HG03469 (cell line): ENCODE results near the gene FRMD5.
"Not testable (repeated sequence)": the region's sequence is repeated elsewhere in the genome, so short reads cannot be mapped to it uniquely, and the experiment has no call there.

ENCODE experiments used
- ATAC-seq: cut with Tn5 transposase; IDR thresholded peaks from one replicate; pipeline ENCODE4 v1.9.1; 2021; ENCODE audit warnings: mild to moderate bottlenecking, moderate library complexity, moderate number of reproducible peaks; ENCODE audit not compliant: unreplicated experiment

Gene FRMD5

DNA sequence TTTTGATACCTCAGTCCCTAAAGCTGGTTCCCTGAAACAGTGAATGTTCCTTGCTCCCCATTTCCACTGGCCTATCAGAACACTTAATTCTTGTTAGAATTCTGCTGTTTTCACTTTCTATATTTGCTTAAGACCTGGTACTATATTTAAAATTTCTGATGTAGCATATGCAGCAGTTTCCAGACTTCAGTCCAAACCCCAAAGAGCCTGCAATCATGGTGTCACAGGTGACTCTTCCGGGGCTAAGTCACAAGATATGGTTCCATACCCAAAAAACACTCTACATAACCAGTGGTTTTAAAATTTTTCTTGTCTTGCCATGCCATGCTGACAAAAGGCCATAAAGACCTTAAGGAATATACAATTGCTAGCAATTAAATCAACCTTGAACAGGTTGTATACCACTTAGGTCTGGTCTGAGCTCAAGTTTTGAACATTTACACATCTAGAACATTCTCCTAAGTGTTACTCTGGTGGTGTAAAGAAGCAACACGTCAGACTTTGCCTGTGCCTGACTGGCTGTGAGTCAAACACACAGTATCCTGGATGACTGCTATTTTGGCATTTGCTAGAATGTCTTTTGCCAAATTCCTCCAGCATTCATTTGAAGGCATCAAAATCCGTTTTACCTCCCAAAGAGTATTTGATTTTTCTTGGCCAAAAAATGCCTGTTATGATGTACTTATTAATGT lies 160.0 kb downstream of the FRMD5 start:
- ATAC-seq = no peak

DNA sequence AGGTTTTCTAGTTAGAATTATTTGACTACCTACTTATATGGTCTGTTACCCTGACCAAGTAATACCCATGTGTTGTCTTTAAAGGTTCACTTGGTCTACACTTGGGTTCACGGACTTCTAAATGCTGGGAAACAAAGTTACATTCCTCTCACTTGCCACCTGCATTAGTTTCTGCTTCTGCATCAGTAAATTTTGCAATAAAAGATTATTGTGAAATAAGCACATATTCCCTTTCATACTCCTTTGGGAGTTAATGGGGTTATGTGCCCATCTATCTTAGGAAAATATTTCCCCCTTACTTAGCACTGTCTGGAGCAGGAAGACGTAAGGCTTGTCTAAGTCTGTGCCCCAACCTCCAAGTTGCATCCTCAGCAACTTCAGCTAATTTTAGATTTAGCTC lies 160.7 kb downstream of the FRMD5 start:
- no peak for ATAC-seq

DNA sequence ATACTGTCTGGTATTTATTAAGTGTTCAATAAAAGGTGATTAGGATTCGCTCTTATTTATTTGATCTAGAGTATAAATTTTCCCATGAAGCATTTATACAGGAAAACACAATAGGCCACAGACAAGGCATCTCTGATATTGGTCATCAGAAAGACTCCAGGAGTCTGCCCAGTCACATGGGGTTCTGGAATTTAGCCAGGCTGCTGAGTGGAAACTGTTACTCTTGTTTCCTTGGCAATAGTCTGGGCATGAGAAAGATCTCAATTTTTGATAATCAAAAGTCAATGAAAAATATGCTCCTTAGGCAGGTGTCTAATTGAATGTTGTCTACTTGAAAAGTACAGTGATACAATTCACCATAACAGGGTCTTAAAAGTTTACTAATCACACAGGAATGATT lies 161.2 kb downstream of the FRMD5 start:
- ATAC-seq = no peak

DNA sequence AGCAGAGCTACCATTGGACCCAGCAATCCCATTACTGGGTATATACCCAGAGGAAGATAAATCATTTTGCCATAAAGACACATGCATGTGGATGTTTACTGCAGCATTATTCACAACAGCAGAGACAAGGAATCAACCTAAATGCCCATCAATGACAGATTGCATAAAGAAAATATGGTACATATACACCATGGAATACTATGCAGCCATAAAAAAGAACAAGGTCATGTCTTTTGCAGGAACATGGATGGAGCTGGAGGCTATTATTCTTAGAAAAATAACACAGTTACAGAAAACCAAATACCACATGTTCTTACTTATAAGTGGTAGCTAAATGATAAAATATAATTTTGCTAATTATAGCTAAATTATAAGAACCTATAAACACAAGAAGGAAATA lies 162.3 kb downstream of the FRMD5 start:
- not testable (repeated sequence) for ATAC-seq

DNA sequence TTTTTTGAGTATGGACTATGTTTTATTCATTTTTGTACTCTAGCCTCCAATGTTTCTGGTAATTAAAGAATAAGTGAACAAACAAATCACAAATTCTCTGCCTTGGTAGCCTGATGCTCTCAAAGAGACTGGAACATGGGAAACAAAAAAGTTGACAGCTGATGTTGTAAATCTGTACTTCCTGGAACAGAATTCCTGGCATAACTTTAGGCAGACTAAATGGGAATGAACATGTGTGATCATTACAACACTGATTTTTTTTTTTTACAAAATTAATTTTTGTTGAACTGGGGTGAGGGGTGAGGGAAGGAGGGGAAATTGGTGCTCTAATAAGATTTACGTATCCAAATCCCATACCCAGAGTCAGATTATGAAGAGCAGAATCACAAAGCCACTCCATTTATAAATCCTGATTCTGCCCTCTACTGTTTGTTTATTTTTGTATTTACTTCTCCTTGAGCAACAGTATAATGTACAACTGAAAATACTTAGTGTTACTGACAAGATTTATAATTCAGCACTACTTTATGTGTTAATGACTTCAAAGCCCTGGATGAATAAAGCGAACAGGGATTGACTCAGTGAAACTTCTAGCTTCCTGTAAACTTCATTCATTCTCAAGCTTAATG lies 165.0 kb downstream of the FRMD5 start:
- ATAC-seq = no peak

DNA sequence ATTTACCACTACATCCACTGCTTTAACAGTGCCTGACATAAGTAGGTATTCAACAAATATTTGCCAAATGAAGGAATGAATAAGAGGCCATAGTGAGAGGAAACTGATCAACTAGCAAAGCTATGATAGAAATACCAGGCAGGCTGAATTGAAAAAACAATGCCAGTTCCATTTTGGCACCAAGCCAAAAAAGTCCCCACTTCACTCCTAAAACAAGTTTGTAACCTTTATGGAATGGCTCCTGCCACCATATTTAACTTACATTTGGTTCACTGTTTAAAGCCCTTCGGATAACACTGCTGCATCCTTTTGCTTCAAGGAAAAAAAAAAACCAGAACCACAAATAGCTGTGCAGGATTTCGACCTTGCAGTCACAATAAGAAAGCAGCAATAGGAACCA lies 166.1 kb downstream of the FRMD5 start:
- ATAC-seq = no peak

DNA sequence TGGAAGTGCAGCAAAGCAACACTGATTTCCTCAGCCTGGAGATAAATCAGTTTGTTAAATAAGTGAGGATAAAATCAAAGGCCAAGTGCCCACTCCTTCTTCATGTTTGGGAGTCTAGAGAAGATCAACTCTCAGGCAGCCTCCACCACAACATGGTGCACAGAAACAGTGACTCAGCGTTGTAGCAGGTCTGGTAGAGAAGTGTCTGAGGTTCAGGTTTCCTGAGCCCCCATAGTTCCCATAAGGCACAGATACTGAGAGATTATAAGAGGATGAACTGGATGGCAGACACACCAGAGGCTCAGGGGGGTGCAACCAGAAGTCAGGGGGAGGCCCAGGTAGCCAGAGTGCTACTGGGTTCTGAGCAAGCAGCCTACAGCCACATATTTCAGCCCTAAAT lies 166.7 kb downstream of the FRMD5 start:
- no peak for ATAC-seq

DNA sequence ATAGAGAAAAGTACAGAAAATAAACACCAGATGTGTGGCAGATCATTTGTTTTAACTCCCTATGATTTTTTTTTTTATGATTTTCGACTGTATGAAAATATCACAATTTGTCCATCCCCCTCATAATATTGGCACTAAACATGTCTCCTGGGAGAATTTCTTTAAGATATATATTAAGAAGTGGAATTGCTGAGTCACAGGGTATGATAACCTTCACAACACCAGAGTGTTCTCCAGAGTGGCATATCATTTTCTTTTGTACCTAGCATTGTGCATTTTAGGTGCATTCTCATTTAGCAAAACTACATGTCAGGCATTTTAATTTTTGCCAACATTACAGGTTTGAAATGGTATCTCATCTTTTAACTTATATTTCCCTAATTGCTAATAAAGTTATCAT lies 170.9 kb downstream of the FRMD5 start:
- no peak for ATAC-seq

DNA sequence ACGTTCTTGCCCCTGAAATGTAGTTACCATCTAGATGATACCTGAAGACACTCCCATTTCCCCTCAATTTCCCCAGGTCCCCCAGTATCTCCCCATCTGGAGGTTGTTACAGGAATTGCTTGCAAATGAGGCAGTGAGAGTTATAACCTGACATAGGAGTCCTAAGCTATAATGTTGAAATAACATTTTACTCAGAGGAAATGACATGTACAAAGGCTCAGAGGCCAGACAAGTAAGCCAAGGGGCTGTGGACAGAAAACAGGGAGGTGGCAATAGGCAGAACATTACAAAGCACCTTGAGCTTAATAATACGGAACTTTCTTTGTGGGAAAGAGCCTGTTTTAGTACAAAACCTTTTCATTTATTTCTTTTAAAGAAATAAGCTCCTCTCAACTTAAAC lies 171.9 kb downstream of the FRMD5 start:
- no peak for ATAC-seq

DNA sequence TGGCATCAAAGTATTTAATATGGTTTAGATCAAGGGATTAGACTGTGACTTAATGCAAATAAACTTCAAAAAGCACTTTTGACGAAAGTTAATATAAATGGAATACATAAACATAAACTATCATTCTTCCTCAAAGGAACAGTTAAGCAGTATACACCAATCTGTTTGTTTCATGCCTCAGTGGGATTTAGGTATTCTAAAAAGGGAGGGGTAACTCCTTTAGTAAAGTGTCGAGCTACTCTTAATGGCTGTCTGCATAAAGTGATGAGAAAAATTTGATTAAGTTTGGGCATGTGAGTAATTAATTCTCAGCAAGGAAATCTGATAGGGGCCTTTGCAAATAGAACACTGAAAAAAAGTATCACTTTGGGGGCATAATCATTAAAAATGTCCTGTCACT lies 176.9 kb downstream of the FRMD5 start:
- ATAC-seq = no peak

DNA sequence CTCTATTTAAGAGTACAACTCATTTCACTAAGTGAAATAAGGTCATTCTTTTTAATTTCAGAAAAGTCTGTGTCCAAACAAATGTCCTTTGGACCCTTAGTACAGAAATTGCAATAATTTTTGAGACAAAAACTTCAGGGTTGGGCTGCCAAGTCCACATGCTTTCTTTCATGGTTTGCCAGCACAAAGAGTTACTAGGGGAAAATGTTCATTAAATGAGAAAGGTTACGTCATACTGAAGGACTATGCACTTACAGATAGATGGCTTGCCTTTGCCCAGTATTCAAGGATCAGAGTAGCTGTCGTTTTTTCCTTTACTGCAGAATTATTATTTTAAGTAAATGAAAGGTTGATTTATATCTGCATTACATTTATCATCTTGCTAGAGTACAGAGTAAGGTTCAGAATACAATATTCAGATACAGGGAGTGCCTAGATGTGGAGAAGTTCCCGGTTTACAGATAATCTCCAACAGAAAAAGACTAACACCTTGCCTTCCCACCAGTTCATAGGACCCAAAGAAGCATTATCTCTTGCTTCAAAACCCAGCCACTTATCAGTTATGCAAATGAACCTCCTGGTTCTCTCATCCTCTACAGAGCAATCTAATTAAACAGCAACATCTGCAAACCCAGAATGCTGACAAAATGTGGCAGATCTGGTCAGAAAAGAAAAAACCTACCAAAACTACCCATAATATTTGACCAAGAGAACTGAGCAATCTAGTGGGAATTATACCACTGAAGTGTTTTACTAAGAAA lies 179.3 kb downstream of the FRMD5 start:
- no peak for ATAC-seq

DNA sequence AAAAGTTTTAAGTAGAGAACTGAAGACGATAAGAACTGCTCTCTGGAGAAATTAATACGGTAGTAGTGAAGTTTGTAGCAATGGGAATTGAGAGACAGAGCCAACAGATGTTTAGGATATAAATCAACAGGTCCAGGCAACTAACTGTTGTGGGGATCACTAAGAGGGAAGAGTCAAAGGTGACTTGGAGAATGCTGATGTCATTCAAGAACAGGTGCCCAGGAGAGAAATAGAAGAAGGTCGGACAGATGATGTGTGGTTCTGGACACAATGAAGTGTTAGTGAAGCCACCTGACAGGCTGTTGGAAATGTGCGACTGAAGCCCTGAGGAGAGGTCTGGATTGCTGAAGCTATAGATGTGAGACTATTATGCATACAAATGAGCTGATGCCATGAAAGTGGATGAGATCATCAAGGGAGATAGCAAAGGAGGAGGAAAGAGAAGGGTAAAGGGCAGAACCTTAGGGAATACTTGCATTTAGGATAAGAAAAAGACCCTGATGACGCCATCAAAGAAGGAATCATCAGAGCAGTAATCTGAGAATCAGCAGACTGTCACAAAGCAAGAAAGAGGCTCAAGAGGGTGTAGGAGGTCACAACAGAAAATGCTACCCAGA lies 183.7 kb downstream of the FRMD5 start:
- ATAC-seq = no peak

DNA sequence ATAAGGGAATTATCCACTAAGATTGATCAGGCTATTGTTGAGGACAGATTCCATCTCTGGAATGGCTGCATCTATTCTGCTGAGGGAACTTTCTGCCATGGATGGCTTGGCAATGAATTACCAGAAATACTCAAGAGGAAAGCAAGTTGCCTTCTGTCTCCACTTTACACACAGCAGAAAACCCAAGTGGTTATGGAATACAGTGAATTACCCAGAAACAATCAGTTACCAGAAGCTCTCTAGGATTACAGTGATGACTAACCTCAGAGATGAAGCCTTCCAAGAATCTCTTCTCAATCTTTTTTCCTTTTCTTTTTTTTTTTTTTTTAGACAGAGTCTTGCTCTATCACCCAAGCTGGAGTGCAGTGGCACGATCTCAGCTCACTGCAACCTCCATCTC lies 185.0 kb downstream of the FRMD5 start:
- no peak for ATAC-seq

DNA sequence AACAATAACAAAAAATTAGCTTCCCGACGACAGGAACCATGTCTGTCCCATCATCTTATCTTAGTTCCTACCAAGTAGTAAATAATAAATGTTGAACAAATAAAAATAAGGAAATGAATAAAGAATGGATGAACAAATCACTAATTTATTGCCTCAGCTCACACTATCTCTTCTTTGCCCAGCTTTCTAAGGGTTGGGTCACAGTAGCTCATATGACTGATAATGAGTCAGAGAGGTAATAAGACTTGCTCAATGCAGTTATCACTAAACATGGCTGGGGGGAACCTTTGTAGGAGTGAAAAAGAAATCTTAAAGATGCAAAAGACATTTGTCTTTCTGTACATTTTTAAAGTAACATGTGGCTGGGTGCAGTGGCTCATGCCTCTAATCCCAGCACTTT lies 186.0 kb downstream of the FRMD5 start:
- no peak for ATAC-seq

DNA sequence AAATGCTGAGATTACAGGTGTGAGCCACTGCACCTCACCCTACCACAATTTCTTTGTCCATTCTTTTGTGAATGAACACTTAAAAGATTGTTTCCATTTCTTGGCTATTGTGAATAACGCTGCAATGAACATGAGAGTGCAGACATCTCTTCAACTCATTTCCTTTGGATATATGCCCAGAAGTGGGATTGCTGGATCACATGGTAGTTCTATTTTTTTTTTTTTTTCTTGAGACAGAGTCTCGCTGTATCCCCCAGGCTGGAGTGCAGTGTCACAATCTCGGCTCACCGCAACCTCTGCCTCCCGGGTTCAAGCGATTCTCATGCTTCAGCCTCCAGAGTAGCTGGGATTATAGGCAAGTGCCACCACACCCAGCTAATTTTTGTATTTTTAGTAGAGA lies 194.8 kb downstream of the FRMD5 start:
- ATAC-seq = not testable (repeated sequence)

DNA sequence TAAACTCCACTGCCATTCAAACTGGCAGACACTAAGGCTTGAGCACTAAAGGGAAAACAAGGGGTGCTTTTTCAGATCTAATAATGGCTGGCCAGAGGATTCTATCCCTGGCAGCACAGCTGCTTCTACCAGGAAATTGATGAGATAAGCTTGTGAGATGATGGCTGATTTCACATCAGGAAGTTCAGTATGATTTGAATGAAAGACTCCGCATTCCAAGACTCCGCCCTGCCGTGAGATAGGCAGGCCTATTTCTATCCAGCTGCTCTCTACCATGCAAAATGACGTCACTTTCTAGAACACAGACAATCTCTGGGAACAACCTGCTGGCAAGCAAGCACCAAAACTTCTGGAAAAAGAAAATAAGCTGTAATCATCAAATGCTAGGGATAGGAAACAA lies 196.5 kb downstream of the FRMD5 start:
- no peak for ATAC-seq

DNA sequence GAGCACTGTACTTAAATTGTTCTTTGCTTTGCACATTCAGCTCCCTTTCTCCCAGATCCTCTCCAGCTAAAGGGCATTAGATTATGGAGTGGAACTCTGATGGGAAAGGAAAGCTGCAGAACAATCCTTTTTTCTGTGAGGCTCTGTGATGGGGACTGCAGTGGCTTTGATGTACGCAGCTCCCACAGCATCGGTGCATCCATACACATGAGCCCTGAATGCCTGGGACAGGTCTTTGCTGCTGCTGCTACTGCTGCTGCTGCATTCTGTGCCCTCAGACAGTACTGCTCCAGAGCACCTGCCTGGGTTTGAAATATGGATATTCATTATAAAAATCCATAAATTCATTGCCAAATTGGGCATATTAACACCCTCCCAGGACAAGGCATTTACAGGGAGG lies 203.9 kb downstream of the FRMD5 start:
- no peak for ATAC-seq

DNA sequence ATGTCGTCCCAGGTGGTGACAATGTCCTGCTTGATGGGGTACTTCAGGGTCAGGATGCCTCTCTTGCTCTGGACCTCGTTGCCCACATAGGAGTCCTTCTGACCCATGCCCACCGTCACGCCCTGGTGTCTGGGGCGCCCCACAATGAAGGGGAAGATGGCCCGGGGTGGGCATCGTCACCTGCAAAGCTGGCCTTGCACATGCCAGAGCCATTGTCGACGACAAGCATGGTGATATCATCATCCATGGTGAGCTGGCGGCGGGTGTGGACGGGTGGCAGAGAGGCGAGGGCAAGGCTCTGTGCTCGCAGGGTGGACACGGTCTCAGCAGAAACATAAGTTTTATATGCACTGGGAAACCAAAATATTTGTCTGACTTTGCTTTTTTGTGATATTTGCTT lies 205.1 kb downstream of the FRMD5 start:
- no peak for ATAC-seq

DNA sequence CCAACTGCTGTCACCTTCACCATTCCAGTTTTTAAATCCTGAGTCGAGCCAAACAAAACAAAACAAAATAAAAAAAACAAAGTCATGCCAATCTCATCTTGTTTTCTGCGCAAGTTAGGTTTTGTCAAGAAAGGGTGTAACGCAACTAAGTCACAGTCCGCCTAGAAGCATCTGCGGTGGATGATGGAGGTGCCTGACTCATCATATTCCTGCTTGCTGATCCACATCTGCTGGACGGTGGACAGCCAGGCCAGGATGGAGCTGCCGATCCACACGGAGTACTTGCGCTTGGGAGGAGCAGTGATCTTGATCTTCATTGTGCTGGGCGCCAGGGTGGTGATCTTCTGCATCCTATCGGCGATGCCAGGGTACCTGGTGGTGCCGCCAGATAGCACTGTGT lies 206.2 kb downstream of the FRMD5 start:
- no peak for ATAC-seq

DNA sequence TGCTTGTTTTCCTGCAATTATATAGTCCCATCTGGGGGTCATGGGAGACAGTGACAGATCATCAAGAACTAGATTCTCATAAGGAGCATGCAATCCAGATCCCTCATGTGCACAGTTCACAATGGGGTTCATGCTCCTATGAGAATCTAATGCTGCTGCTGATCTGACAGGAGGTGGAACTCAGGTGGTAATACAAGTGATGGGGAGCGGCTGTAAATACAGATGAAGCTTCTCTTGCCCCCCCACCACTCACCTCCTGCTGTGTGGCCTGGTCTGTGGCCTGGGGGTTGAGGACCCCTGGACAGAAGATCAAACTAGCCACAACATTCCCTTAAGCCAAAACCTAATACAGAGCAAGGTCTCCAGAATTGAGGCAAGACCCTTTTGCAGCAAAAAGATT lies 207.1 kb downstream of the FRMD5 start:
- no peak for ATAC-seq

DNA sequence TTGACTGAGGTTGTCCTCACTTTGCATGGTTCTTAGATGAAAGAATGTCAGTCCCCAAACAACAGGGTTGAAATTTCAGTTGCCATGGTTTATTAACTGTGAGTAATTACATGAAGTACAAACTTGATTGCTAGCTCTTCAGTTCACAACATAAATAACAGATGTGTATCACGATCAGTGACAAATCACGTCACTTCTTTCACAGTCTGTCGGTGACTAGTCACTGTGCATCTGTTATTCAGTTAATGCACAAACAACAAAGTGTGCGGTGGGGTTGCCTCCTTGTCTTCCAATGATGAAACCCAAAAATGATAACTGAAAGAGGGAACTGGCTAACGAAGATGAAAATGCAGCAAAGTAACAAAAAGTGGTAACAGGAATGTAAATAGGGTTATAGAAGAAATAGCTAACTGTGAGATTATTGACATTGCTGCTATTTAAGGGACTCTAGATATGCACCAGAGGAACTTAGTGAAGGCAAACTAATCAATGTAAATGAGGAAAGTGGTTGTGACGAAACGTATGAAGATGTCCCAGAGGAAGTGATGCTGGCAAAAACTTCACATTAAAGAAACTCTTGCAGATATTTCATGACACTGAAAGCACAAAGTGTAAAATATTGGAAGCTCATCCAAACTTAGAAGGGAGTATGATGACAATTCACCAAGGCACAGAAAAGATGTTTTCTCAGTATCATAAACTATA lies 208.9 kb downstream of the FRMD5 start:
- ATAC-seq = no peak
